Cardiac fibroblast (primary cell): ENCODE data around the gene ATP2B2.

Source experiments
- DNase-seq, 2 donors: peaks; one replicate each; pipeline versions ENCODE4 v3.0.0 to v3.0.0-alpha.2; 2010; ENCODE audit warnings: low read depth in 2 of 2
- H3K4me3 ChIP-seq, 2 donors: replicated peaks in 1 of 2; 1 replicate in 1 of 2; 2 replicates in 1 of 2; pipeline ENCODE4 v1.5.1; 2011; ENCODE audit warnings: low read depth in 2 of 2, low read length in 2 of 2, mild to moderate bottlenecking in 2 of 2, moderate library complexity in 1 of 2
- TF ChIP-seq, protein P1 (sequence below): IDR thresholded peaks from one replicate; pipeline ENCODE4 v1.5.1; 2011; ENCODE audit warnings: low read depth, mild to moderate bottlenecking, low read length, inconsistent platforms

Gene ATP2B2

GRCh38 chr3:10513306-10513705 lies 7.9 kb upstream of the ATP2B2 start:
- no peak overlapping the region for H3K4me3 ChIP-seq
- TF ChIP-seq, protein P1, sequence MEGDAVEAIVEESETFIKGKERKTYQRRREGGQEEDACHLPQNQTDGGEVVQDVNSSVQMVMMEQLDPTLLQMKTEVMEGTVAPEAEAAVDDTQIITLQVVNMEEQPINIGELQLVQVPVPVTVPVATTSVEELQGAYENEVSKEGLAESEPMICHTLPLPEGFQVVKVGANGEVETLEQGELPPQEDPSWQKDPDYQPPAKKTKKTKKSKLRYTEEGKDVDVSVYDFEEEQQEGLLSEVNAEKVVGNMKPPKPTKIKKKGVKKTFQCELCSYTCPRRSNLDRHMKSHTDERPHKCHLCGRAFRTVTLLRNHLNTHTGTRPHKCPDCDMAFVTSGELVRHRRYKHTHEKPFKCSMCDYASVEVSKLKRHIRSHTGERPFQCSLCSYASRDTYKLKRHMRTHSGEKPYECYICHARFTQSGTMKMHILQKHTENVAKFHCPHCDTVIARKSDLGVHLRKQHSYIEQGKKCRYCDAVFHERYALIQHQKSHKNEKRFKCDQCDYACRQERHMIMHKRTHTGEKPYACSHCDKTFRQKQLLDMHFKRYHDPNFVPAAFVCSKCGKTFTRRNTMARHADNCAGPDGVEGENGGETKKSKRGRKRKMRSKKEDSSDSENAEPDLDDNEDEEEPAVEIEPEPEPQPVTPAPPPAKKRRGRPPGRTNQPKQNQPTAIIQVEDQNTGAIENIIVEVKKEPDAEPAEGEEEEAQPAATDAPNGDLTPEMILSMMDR: no peak
- no peak for DNase-seq

DNA sequence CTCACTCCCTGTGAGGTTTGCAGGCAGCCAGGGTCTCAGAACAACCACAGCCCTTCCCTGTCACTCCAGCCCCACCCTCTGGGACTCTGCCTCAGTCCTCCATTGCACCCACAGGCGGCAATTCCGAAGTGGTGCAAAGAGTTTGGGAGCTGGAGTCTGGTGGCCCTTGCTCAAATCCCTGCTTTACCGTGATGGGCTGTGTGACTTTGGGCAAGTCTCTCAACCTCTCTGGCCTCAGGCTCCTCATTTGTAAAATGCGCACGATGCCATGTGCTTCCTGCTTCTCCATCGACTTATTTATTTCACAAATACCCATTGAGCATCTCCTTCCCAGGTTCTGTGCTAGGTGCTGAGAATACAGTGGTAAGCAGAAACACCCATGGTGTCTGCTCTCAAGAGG lies 7.3 kb upstream of the ATP2B2 start:
- no peak overlapping the region for H3K4me3 ChIP-seq
- TF ChIP-seq, protein P1: no peak
- no peak for DNase-seq

DNA sequence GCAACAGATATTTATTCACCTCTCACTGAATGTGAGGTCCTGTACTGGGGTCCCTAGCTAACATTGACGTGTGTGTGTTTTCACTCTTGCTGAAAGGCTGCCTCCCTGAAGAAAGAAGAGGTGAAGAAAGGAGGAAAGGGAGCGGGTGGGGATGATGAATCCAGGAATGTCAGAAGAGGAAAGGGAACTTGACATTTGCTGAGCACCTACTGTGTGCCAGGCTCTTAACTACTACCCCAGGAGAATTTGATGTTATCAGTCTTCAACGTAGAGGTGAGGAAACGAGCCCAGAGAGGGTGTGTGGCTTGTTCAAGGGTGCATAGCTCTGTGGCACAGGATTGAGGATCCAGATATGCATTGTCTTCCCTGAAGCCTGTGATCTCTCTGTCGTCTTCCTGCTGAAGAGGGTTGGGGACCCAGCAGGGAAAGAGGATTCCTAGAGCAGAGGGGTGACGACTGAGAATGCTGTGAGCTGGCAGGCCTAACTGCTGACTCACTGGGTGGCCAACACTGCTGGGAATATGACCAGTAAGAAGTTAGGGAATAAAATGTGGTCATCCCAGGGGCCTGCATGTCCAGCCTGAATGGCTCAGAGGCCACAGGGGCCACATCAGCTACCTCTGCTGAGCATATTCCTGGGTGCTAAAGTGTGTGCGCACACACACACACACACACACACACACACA lies 6.6 kb upstream of the ATP2B2 start:
- DNase-seq: peak; percentile 23 to 40
- TF ChIP-seq, protein P1: no peak

DNA sequence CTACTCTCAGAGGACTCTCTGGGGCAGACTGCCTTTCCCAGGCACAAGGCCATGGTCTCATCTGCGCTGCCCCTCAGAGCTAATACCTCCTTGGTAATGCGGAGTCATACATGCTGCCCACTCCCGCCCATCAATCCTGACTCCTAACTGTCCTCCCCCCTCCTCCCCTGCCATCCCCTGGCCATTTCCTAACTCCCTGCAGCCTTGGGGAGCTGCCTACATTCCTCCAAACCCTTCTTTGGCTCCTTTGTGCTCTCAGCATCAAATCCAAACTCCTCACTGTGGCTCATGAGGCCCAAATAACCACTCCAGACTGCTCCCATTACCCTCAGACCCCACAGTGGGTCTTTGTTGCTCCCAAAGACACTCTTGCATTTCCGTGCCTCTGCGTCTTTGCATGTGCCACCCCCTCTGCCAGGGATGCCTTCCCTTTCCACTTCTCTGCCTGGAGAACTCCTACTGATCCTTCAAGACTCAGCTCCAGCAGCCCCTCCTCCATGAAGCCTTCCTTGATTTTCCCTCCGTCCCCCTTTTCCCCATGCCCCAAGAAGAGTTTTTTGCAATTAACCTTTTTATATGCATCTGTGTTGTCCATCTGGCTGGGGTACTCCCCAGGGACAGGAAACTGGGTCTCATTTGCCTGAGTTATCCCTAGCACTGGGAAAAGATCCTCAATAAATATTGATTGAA lies 5.5 kb upstream of the ATP2B2 start:
- TF ChIP-seq, protein P1: no peak
- no peak overlapping the region for H3K4me3 ChIP-seq
- DNase-seq: no peak

More for the DNA sequence above, 6.6 kb upstream of the ATP2B2 start:
- no peak overlapping the region for H3K4me3 ChIP-seq

GRCh38 chr3:10510086-10510742 lies 4.8 kb upstream of the ATP2B2 start:
- no peak for DNase-seq
- TF ChIP-seq, protein P1: no peak
- H3K4me3 ChIP-seq: no peak overlapping the region

DNA sequence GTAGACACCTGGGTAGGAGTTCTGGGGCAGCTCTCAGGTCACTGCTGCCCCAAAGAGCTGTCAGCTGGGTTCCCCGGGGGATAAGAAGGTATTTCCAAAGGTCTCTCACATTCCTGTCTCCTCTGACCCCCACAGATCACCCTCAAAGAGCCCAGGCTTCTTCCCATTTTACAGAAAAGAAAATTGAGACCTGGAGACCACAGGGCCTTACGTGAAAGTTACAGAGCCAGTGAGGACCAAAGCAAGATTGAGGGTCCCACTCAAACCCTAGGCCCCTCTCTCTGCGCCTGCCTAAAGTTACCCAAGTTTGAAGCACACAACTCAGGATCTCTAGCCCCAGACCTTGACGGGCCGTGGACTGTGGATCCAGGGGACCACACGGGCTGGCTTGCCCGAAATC lies 3.9 kb upstream of the ATP2B2 start:
- no peak overlapping the region for H3K4me3 ChIP-seq
- DNase-seq: no peak
- TF ChIP-seq, protein P1: no peak
